Testis (tissue), 3 donors: ENCODE measurements around the gene ST8SIA6. TPM values are rescaled to one million over a fixed set of nuclear protein-coding genes. Genes with fewer than 3 reads are reported as not detected.
A peak's percentile ranks its signal among the peaks of the same experiment; 100 is the strongest.

Experiments used
- DNase-seq: peaks from one replicate; pipeline ENCODE4 v3.0.0-alpha.2; 2019
- H3K27ac ChIP-seq, 2 donors: fragments of 200-600 bp; sonication (generic); one replicate each; pipeline ENCODE4 v1.5.1; 2019
- H3K27me3 ChIP-seq: fragments of 200-600 bp; sonication (generic); one replicate; pipeline ENCODE4 v1.5.1; 2019
- H3K36me3 ChIP-seq: fragments of 200-600 bp; sonication (generic); one replicate; pipeline ENCODE4 v1.5.1; 2017; ENCODE audit warnings: low read depth; ENCODE audit errors: missing control alignments
- H3K4me1 ChIP-seq: fragments of 200-600 bp; sonication (generic); one replicate; pipeline ENCODE4 v1.5.1; 2019
- H3K4me3 ChIP-seq, 2 donors: fragments of 200-600 bp; sonication (generic); one replicate each; pipeline ENCODE4 v1.5.1; 2017 to 2019
- H3K9me3 ChIP-seq: fragments of 200-600 bp; sonication (generic); one replicate; pipeline ENCODE4 v1.5.1; 2017
- CTCF ChIP-seq, 3 experiments: fragments of 450-650 bp in 2 of 3; fragments of 200-600 bp in 1 of 3; sonication (generic) in 1 of 3; IDR thresholded peaks; one replicate each; pipeline ENCODE4 v1.5.1; 2016 to 2019; ENCODE audit warnings: antibody characterized with exemption in 3 of 3, mild to moderate bottlenecking in 2 of 3, moderate library complexity in 1 of 3
- POLR2A ChIP-seq: fragments of 450-650 bp; IDR thresholded peaks from one replicate; pipeline ENCODE4 v1.6.1; 2017; ENCODE audit warnings: antibody characterized with exemption, mild to moderate bottlenecking, moderate library complexity
- WGBS, 2 donors: methylation state at CpG; one replicate each; pipeline ENCODE4 v1.1.5; 2018; 5-methylcytosine and 5-hydroxymethylcytosine counted together
- intact Hi-C: fragments of 100-400 bp; cut with DNase I; formaldehyde crosslinking; loops from one replicate; pipeline ENCODE4 v1.15.1; 2023; ENCODE audit warnings: low total_unique reads
- polyA plus RNA-seq: library from polyadenylated mRNA; stranded (reverse); fragments of 350-450 nt; fragmentation: Illumina TruSeq; extraction: RNeasy Lipid Tissue Mini Kit (QIAGEN cat#74804); gene quantifications from one replicate; pipeline ENCODE4 v1.2.3, GENCODE V29; 2014; ENCODE audit warnings: low read depth, low replicate concordance; ENCODE audit not compliant: insufficient read depth
- total RNA-seq, 2 donors: library from RNA; depleted of rRNA; stranded (reverse); fragments of >200 nt; gene quantifications; one replicate each; pipeline ENCODE4 v1.2.3, GENCODE V29; 2016

Gene ST8SIA6
- total and polyA plus RNA-seq, 3 donors from 2014 or later = 0.84 to 1.6 (median 0.87) TPM

GRCh38 chr10:17453373-17454091, 863 bp downstream of the ST8SIA6 start:
- no peaks in the 10 kb centered on the region for H3K9me3 ChIP-seq
- H3K27me3 ChIP-seq = no peaks in the 10 kb centered on the region
- no peaks in the 10 kb centered on the region for H3K36me3 ChIP-seq
- TF ChIP-seq CTCF (IDR thresholded peaks at IDR 0.05) (no peak), POLR2A (no peak)
- peaks cover 3% of the 10 kb centered on the region for H3K4me1 ChIP-seq
- intact Hi-C loops = no loop called here
- H3K4me3 ChIP-seq = peak overlapping the region; percentile 27 to 44
- no peak overlapping the region for H3K27ac ChIP-seq
- DNase-seq = peak; percentile 54
- 0% methylated on average over 53 of the region's 66 CpGs; no CpG with 5 or more reads in 1 of the 2 donors for WGBS, 2 donors

- Histone ChIP-seq H3K27ac (no peak overlapping the region), H3K9me3 (no peaks in the 10 kb centered on the region), H3K4me1 (peaks cover 3% of the 10 kb centered on the region), H3K36me3 (no peaks in the 10 kb centered on the region), H3K27me3 (no peaks in the 10 kb centered on the region), H3K4me3 (peak overlapping the region; percentile 27 to 44)
- intact Hi-C loops = no loop called here
- 9 to 14% methylated on average over 7 of the region's 7 CpGs for WGBS, 2 donors
- TF ChIP-seq CTCF (IDR thresholded peaks at IDR 0.05) (no peak), POLR2A (no peak)
- no peak for DNase-seq
Observed at GRCh38 chr10:17453035-17453372, 1.4 kb downstream of the ST8SIA6 start.

- H3K27ac ChIP-seq = no peak overlapping the region
- WGBS, 2 donors = 55 to 74% methylated on average over 6 of the region's 6 CpGs
- no peaks in the 10 kb centered on the region for H3K9me3 ChIP-seq
- no peak overlapping the region for H3K4me3 ChIP-seq
- TF ChIP-seq CTCF (IDR thresholded peaks at IDR 0.05) (no peak), POLR2A (no peak)
- no peaks in the 10 kb centered on the region for H3K27me3 ChIP-seq
- intact Hi-C loops = no loop called here
- peaks cover 3% of the 10 kb centered on the region for H3K4me1 ChIP-seq
- H3K36me3 ChIP-seq = no peaks in the 10 kb centered on the region
- DNase-seq = no peak
Observed at GRCh38 chr10:17452060-17452841, 2.1 kb downstream of the ST8SIA6 start.

- no peak overlapping the region for H3K4me3 ChIP-seq
- H3K36me3 ChIP-seq = no peaks in the 10 kb centered on the region
- no peaks in the 10 kb centered on the region for H3K9me3 ChIP-seq
- no peak for DNase-seq
- TF ChIP-seq CTCF (IDR thresholded peaks at IDR 0.05) = no peak
- no peak for TF ChIP-seq POLR2A
- no peaks in the 10 kb centered on the region for H3K27me3 ChIP-seq
- peaks cover 3% of the 10 kb centered on the region for H3K4me1 ChIP-seq
- intact Hi-C loops = no loop called here
- H3K27ac ChIP-seq = no peak overlapping the region
- WGBS, 2 donors = 90 to 98% methylated on average over 4 of the region's 4 CpGs
Observed at GRCh38 chr10:17450024-17450423, 4.4 kb downstream of the ST8SIA6 start.
